Diencephalon (tissue), 1 donor: ENCODE measurements around the gene SNX21. TPM values are rescaled to one million over a fixed set of nuclear protein-coding genes. Genes with fewer than 3 reads are reported as not detected.

Experiments used
- total RNA-seq: library from RNA; depleted of rRNA; stranded (reverse); fragments of >200 nt; gene quantifications from one replicate; pipeline ENCODE4 v1.2.3, GENCODE V29; 2014

The SNX21 gene, protein sequence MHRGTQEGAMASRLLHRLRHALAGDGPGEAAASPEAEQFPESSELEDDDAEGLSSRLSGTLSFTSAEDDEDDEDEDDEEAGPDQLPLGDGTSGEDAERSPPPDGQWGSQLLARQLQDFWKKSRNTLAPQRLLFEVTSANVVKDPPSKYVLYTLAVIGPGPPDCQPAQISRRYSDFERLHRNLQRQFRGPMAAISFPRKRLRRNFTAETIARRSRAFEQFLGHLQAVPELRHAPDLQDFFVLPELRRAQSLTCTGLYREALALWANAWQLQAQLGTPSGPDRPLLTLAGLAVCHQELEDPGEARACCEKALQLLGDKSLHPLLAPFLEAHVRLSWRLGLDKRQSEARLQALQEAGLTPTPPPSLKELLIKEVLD
- total RNA-seq = 21.0 TPM

DNA sequence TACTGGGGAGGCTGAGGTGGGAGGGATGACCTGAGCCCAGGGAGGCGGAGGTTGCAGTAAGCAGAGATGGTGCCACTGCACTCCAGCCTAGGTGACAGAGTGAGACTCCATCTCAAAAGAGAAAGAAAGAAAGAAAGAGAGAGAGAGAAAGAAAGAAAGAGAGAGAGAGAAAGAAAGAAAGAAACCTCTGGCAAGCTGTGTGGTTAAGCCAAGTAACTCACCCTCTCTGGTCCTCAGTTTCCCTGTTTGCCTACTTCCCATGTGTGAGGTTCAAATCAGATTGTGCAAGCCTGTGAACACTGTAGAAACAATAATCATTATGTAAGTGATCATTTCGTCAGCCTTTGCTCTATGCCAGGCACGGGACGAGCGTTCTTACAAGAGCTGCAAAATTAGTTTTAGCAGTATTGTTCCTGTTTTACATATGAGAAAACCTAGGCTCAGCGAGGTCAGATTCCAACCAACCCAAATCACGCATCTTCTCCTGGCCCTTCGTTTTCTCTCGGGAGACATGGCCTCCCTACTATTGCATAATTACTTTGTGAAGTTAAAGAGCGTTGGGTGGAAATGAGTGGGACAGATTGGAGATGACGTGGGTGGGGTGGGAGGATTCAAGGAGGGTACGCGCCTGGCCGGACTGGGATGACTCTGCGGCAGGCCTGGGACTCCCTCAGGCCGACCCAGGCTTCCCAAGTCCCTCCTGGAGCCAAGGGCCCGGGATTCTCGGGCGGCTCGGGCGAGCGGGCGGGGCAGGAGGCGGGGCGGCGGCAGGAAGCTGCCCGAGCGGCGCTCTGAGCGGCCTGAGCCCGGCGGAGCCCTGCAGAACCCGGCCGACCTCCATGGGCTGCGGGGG, at the start of gene SNX21:
Gene SNX21 (plus strand): TSS at position 770 of the 853 bp plus-strand sequence. CDS start 121 bp downstream, outside the sequence.

DNA sequence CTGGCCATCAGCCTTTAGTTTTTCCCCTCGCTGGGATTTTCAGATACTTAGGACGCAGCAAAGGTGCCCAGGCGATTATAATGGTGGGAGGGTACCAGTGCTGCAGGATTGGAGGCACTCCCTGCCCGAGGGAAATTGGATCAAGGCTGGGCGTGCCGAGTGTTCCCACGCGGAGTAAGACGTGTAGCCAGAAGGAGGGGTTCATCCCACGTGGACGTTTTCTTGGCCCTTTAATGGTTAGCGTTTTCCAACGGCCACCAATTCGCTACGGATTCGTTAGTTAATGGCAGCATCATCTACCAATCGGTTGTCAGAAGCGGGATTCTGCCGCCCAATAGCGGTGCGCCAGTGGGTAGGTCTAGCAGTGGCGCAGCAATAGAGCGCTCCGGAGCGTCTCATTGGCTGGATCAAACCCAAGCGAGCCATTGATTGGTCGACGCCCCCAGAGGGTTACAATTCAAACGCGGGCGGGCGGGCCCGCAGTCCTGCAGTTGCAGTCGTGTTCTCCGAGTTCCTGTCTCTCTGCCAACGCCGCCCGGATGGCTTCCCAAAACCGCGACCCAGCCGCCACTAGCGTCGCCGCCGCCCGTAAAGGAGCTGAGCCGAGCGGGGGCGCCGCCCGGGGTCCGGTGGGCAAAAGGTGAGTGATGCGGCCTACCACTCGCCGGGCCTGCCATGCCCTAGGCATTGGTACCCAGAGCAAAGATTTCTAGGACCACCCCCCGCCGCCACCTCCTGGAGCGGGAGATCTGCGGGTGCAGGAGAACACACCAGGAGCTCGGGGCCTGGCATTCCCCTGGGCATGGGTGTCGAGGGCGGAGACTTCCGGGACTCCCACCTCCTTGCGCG, 21.2 kb upstream of the SNX21 start, which contains the start of gene UBE2C:
Gene UBE2C (plus strand): TSS at position 488 of the 849 bp plus-strand sequence. CDS start 52 bp downstream, at position 540.

DNA sequence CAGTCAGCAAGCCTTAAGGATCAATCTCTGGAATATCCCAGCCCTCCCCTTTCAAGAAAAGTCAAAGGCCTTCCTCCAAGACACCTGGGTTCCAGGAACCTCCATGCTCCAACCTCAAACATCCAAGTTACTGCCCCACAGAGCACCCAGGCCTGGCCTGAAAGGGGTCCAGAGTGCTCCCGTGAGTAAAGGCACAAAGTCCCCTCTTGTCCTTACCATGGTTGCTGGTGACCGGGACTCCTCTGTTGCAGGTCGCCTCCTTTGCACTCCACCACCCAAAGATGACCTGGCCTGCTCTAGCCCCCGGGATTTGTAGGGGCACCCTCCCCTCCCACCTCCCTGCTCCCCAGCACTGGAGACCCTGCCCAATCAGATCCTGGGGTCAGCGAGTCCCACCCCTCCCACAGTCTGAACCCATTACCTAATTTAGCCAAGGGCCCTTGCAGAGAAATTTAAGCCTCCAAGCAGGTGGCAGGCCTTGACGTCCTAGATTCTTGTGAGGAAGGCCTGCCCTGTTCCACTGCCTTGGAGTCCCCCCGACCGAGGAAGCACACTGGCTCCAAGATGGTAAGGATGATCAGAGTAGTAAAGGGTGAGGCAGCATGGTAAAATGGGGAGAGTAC, 6.5 kb upstream of the SNX21 start, which contains the start of gene TNNC2:
Gene TNNC2 (minus strand): TSS at position 283 of the 623 bp plus-strand sequence. CDS start 64 bp downstream, at position 219.

DNA sequence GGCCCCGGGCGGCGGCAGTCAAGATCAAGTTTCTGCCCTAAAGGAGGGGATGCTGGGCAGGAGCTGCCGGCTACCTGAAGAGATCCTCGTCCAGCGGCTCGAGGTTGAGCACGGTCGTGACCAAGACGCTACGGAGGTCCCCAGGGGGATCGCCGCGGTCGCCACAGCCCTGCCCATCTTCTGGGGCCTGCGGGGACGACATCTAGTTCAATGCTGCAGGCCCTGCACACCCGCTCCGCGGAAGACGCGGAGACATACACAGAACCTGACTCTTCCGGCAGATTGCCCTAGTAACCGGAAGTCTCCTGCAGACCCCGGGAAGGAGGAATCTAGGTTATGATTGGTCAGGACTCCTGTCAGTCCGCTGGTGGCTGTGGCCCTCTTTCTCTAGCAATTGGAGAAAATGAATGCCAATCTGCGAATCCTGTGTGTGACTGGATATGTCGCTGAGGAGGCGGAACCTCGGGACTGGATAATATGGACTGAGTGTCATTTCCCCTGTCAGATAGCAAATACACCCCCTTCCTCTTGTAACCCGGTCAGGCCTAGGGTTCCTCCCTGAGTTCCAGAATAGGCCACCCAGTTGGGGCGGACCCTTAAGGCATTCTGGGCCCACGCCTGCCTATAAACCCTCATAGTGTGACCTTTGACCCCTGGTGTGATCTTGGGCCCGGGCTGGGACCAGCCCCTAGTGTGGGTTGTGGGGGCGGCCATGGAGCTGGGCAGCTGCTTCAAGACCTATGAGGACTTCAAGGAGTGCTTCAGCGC, 23.7 kb downstream of the SNX21 start, which contains the start of the genes ACOT8 and ZSWIM3:
Gene ACOT8 (minus strand): TSS at position 279 of the 768 bp plus-strand sequence. CDS start 77 bp downstream, at position 202.
Gene ZSWIM3 (plus strand): TSS at position 501 of the 768 bp plus-strand sequence. CDS start 212 bp downstream, at position 713.

DNA sequence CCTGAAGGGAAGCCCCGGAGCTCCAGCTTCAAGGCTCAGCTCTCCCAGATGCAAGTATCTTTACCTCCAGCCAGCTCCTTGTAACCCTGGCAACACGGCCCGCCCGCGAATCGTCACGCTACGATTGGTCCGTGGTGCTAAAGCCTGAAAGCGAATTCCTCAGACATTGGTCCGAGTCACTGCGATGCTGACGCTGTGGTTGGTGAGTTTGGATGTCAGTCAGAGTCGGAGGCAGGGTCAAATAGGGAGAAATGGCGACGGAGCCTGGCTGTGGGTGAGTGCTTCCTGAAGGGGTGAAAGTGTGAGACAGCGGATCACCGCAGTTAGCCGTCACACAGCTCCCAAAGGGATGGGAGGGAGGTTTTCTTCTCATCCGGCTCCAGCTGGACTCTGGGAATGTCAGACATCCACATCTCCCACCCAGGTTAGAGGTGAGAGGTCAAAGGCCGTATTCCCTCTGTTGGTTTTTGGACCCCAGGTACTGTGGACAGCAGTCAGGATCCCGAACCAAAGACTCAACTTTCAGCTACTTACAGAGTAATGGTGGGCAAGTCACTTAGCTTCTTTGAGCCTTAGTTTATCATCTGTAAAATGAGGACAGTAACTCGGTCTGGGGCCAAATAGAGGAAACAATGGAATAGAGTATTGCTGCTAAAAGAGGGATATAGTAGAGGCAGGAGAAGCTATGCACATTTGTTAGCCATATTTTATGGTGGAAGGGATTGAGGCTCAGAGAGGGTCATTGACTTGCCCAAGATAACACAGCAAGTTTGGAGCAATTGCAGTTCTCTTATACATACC, 47.6 kb downstream of the SNX21 start, which contains the start of gene ZSWIM1:
Gene ZSWIM1 (plus strand): TSS at position 240 of the 801 bp plus-strand sequence. CDS start 1,366 bp downstream, outside the sequence.

DNA sequence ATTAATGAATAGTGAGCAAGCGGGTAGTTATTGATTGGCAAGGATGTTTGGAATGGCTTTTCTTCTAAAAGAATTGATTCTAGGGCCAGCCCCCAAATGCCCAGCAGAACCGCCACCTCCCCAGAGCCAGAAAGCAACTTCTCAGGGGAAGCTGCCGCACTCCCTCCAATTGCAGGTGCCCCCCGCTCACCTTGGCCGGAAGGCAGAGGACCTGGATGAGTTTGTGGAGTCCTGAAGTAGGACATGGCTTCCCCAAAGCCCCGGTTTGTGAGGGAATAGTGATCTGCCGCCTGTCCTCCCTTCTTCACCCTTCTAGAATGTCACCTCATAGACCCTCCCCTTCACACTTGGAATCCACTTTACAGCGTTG, 53.7 kb downstream of the SNX21 start, which contains the start of gene SPATA25:
Gene SPATA25 (minus strand): TSS at position 277 of the 370 bp plus-strand sequence. CDS start 32 bp downstream, at position 245.

DNA sequence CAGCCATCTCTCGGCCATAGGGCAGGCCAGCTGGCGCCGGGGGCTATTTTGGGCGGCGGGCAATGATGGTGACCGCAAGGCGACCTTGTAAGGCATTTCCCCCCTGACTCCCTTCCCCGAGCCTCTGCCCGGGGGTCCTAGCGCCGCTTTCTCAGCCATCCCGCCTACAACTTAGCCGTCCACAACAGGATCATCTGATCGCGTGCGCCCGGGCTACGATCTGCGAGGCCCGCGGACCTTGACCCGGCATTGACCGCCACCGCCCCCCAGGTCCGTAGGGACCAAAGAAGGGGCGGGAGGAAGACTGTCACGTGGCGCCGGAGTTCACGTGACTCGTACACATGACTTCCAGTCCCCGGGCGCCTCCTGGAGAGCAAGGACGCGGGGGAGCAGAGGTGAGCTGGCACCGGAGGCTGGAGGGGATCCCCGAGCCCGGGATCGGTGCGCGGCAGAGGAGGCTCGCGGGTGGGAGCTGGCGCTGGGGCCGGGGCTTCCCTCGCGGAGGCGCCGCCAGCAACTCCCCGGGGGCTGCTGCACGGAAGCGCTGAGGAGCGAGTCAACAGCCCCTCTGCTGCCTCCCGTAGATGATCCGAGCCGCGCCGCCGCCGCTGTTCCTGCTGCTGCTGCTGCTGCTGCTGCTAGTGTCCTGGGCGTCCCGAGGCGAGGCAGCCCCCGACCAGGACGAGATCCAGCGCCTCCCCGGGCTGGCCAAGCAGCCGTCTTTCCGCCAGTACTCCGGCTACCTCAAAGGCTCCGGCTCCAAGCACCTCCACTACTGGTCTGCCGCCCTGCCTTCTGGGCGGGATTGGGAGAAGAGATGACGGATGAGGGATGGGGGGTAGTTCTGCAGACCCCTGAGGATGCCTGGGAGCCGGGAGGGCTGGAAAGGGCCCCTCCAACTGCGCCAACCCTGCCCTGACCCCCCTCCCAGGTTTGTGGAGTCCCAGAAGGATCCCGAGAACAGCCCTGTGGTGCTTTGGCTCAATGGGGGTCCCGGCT, 57.7 kb downstream of the SNX21 start, which contains the start of the genes CTSA and NEURL2:
Gene CTSA (plus strand): TSS at position 351 of the 999 bp plus-strand sequence. CDS start 234 bp downstream, at position 585.
Gene NEURL2 (minus strand): TSS at position 224 of the 999 bp plus-strand sequence. CDS start 217 bp downstream, at position 7.

Other genes starting within 250 kb of the SNX21 start
- gene WFDC10A, start 204.1 kb upstream of the SNX21 start, total RNA-seq = not detected
- gene WFDC9, start 202.5 kb upstream of the SNX21 start, total RNA-seq = not detected
- not detected for gene WFDC11, start 163.6 kb upstream of the SNX21 start, total RNA-seq
- not detected for gene WFDC13, start 131.8 kb upstream of the SNX21 start, total RNA-seq
- not detected for gene WFDC10B, start 128.8 kb upstream of the SNX21 start, total RNA-seq
- gene SPINT4, start 111.5 kb upstream of the SNX21 start, total RNA-seq = not detected
- gene WFDC3, start 41.9 kb upstream of the SNX21 start, total RNA-seq = 0.69 TPM
- 12.5 TPM for gene DNTTIP1, start 41.8 kb upstream of the SNX21 start, total RNA-seq
- gene UBE2C, start 21.2 kb upstream of the SNX21 start, total RNA-seq = 7.6 TPM
- gene TNNC2, start 6.5 kb upstream of the SNX21 start, total RNA-seq = not detected
- 40.4 TPM for gene ACOT8, start 23.6 kb downstream of the SNX21 start, total RNA-seq
- 13.8 TPM for gene ZSWIM3, start 23.8 kb downstream of the SNX21 start, total RNA-seq
- gene ZSWIM1, start 47.4 kb downstream of the SNX21 start, total RNA-seq = 6.7 TPM
- 1.6 TPM for gene SPATA25, start 53.8 kb downstream of the SNX21 start, total RNA-seq
- gene NEURL2, start 57.4 kb downstream of the SNX21 start, total RNA-seq = 4.6 TPM
- gene CTSA, start 57.5 kb downstream of the SNX21 start, total RNA-seq = 28.4 TPM
- gene PLTP, start 78.4 kb downstream of the SNX21 start, total RNA-seq = 49.8 TPM
- gene PCIF1, start 100.9 kb downstream of the SNX21 start, total RNA-seq = 12.5 TPM
- gene ZNF335, start 138.4 kb downstream of the SNX21 start, total RNA-seq = 15.5 TPM
- gene MMP9, start 175.1 kb downstream of the SNX21 start, total RNA-seq = 0.23 TPM
- 113 TPM for gene SLC12A5, start 195.4 kb downstream of the SNX21 start, total RNA-seq